Epithelial cell of esophagus (primary cell): Measurements from ENCODE around the gene ATXN1.
"Not testable (repeated sequence)": the region's sequence is repeated elsewhere in the genome, so short reads cannot be mapped to it uniquely, and the experiment has no call there.

Source experiments
- DNase-seq: peaks from one replicate; pipeline ENCODE4 v3.0.0; 2010; ENCODE audit warnings: low read depth
- H3K4me3 ChIP-seq: 2 replicates; pipeline ENCODE4 v1.5.1; 2011; ENCODE audit warnings: mild to moderate bottlenecking, low read length, control low read depth
- TF ChIP-seq, protein P1 (sequence below): IDR thresholded peaks from 2 replicates; pipeline ENCODE4 v1.5.1; 2011; ENCODE audit warnings: low read depth, mild to moderate bottlenecking, low read length, control low read depth, inconsistent platforms; ENCODE audit not compliant: insufficient read depth; ENCODE audit errors: missing control alignments

Gene ATXN1

GRCh38 chr6:16704401-16705045 lies 56.7 kb downstream of the ATXN1 start:
- no peak overlapping the region for H3K4me3 ChIP-seq
- TF ChIP-seq, protein P1, sequence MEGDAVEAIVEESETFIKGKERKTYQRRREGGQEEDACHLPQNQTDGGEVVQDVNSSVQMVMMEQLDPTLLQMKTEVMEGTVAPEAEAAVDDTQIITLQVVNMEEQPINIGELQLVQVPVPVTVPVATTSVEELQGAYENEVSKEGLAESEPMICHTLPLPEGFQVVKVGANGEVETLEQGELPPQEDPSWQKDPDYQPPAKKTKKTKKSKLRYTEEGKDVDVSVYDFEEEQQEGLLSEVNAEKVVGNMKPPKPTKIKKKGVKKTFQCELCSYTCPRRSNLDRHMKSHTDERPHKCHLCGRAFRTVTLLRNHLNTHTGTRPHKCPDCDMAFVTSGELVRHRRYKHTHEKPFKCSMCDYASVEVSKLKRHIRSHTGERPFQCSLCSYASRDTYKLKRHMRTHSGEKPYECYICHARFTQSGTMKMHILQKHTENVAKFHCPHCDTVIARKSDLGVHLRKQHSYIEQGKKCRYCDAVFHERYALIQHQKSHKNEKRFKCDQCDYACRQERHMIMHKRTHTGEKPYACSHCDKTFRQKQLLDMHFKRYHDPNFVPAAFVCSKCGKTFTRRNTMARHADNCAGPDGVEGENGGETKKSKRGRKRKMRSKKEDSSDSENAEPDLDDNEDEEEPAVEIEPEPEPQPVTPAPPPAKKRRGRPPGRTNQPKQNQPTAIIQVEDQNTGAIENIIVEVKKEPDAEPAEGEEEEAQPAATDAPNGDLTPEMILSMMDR = no peak
- DNase-seq = peak; percentile 69

DNA sequence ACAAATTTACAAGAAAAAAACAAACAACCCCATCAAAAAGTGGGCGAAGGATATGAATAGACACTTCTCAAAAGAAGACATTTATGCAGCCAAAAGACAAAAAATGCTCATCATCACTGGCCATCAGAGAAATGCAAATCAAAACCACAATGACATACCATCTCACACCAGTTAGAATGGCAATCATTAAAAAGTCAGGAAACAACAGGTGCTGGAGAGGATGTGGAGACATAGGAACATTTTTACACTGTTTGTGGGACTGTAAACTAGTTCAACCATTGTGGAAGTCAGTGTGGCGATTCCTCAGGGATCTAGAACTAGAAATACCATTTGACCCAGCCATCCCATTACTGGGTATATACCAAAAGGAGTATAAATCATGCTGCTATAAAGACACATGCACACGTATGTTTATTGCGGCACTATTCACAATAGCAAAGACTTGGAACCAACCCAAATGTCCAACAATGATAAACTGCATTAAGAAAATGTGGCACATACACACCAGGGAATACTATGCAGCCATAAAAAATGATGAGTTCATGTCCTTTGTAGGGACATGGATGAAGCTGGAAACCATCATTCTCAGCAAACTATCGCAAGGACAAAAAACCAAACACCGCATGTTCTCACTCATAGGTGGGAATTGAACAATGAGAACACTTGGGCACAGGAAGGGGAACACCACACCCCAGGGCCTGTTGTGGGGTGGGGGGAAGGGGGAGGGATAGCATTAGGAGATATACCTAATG lies 58.5 kb downstream of the ATXN1 start:
- DNase-seq, H3K4me3 ChIP-seq: not testable (repeated sequence)

DNA sequence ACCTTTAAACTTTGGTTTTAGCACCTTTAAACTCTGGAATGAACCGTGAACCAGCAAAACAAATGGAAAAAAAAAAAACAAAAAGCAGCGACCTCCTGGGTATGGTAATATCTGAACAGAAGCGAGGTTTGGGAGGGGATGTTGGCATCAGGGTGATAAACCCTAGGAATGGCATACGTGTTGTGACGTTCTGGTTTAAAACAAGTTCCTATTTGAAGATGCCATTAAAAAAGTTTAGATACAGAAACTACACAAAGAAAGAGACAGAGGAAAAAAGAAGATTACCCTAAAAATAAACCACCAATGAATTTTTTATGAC lies 60.4 kb downstream of the ATXN1 start:
- H3K4me3 ChIP-seq = no peak overlapping the region
- no peak for DNase-seq
- TF ChIP-seq, protein P1 = no peak

GRCh38 chr6:16700202-16700915 lies 60.9 kb downstream of the ATXN1 start:
- H3K4me3 ChIP-seq = no peak overlapping the region
- TF ChIP-seq, protein P1 = no peak
- no peak for DNase-seq

GRCh38 chr6:16698997-16699868 lies 62.0 kb downstream of the ATXN1 start:
- no peak overlapping the region for H3K4me3 ChIP-seq
- TF ChIP-seq, protein P1 = no peak
- DNase-seq = peak; percentile 82

DNA sequence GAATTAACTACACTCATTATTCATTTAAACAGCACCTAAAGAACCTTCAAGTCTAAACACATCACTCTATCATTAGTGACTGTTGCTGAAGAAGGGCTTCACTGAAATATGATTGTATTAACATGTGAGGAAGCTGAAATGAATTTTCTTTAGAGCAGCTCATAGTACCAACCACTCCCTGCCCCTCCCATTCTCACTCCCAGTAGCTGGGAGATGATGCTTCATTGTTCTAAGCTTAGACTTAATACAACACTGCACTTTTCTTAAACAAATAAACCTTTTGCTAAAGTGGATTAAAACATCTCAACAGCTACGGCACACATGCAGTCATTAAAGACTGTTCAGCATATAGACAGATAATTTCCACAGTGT lies 63.1 kb downstream of the ATXN1 start:
- H3K4me3 ChIP-seq = no peak overlapping the region
- DNase-seq = peak; percentile 93
- TF ChIP-seq, protein P1 = no peak
